ENCODE results near the gene IQSEC1.

The IQSEC1 gene

GRCh38 chr3:13028010-13028821 lies 45.0 kb downstream of the IQSEC1 start:
- peaks cover 0 to 26% (median 0%) of the 10 kb centered on the region in 11 experiments; a peak in 4 of 22 replicates for H4K20me1 ChIP-seq
- H3K36me3 ChIP-seq = peaks cover 0 to 4% (median 0%) of the 10 kb centered on the region in 11 experiments; a peak in 2 of 22 replicates
- TF ChIP-seq Cebpa-rat (IDR thresholded peaks at IDR 0.05) = no peak
- peak overlapping the region; percentile 27 to 83 (median 70) for H3K4me2 ChIP-seq
- H3K9me3 ChIP-seq (replicated peaks in 1 of 11) = no peaks in the 10 kb centered on the region
- H3K4me3 ChIP-seq = no peak overlapping the region
- peaks cover 37 to 94% (median 76%) of the 10 kb centered on the region in 10 experiments for H3K4me1 ChIP-seq
- H3K9ac ChIP-seq = peak overlapping the region in 3 of 11 experiments; percentile 1 to 52 (median 46); a peak in 6 of 22 replicates
- no peaks in the 10 kb centered on the region for H3K27me3 ChIP-seq
- peak overlapping the region in 7 of 11 experiments; percentile 9 to 47 (median 21); a peak in 8 of 22 replicates for H3K27ac ChIP-seq

DNA sequence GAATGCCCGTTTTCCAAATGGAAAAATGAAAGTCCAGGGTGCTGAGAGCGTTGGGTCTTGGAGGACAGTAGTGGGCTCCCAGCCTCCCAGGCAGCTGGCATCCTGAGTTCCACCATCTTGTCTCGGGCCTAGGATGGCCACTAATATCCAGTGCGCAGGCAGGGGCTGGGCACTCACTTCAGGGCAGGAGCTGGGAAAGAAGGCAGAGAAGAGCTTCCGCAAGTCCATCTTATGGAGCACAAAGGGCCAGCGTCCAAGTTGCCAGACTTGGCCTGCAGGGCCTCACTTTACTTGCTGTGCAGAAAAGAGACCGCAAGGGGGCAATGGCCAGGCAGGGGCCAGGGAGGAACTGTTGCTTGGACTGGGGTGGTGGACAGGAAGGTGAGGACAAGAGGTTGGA lies 46.1 kb downstream of the IQSEC1 start:
- H3K4me2 ChIP-seq = peak overlapping the region in 8 of 11 experiments; percentile 60 to 83 (median 74); a peak in 15 of 22 replicates
- peaks cover 48 to 99% (median 84%) of the 10 kb centered on the region in 10 experiments for H3K4me1 ChIP-seq
- H3K27ac ChIP-seq = peak overlapping the region in 2 of 11 experiments; percentile 5 to 21; a peak in 2 of 22 replicates
- no peaks in the 10 kb centered on the region for H3K9me3 ChIP-seq (replicated peaks in 1 of 11)
- no peak overlapping the region for H3K9ac ChIP-seq
- no peaks in the 10 kb centered on the region for H3K27me3 ChIP-seq
- peaks cover 0 to 33% (median 0%) of the 10 kb centered on the region in 11 experiments; a peak in 4 of 22 replicates for H4K20me1 ChIP-seq
- H3K36me3 ChIP-seq = peaks cover 0 to 4% (median 0%) of the 10 kb centered on the region in 11 experiments; a peak in 2 of 22 replicates
- TF ChIP-seq Cebpa-rat (IDR thresholded peaks at IDR 0.05) = no peak
- no peak overlapping the region for H3K4me3 ChIP-seq

DNA sequence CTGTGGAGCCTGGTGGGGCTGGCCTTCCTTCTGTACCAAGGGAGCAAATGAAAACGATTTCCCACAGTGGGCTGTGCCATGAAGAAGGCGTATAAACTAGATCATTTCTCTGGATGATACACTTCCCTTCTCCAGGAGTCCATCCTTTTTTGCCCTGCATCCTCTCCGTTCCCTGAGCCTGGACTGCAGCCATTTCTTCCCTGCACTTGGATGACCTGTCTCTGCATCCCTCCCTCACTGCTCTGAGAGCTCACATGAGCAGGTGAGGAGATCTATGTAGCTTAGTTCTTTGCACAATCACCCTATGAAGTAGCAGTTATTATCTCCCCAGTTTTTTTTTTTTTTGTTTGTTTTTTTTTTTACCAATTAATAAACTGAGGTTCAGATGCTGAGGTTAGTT lies 46.7 kb downstream of the IQSEC1 start:
- Histone ChIP-seq H3K9me3 (replicated peaks in 1 of 11) (no peaks in the 10 kb centered on the region), H3K9ac (no peak overlapping the region), H3K27me3 (no peaks in the 10 kb centered on the region), H3K4me3 (no peak overlapping the region), H3K4me2 (peak overlapping the region in 9 of 11 experiments; percentile 34 to 98 (median 70); a peak in 13 of 22 replicates), H4K20me1 (peaks cover 0 to 31% (median 0%) of the 10 kb centered on the region in 11 experiments; a peak in 4 of 22 replicates), H3K36me3 (peaks cover 0 to 4% (median 0%) of the 10 kb centered on the region in 11 experiments; a peak in 2 of 22 replicates), H3K27ac (peak overlapping the region in 1 of 11 experiments; percentile 39; a peak in 1 of 22 replicates), H3K4me1 (peaks cover 54 to 99% (median 86%) of the 10 kb centered on the region in 10 experiments)
- TF ChIP-seq Cebpa-rat (IDR thresholded peaks at IDR 0.05) = no peak

DNA sequence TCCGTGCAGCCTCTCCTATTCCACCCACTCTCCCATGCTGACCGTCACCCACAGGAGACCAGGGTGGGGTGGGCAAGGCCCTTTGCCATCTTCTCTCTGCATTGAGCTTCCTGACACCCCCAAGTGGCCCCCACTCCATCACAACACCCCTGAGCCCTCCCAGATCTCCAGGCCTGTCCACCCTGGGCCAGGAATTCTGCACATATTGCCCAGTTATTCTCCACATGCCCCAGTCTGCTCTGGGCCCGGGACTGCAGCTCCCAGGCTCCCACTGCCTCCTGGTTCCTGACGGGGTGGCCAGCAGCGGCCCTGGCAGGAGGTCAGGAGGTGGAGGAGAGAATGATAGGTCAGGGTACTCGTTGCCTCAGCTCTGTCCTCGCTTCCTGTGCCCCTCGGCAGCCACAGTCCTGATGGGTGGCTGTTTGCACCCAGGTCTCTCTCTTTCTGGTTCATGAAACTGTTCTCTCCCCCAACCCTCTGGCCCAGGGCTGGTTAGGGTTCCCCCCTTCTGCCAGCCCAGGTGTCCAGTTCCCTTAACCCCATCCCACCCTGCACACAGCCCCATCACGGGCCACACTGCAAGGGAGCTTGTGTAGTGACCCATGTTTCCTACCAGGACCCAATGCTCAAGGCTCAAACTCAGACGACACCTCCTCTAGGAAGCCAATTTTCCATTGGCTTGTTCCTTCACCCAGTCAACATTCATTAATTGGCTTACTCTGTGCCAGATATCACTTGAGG lies 47.3 kb downstream of the IQSEC1 start:
- Histone ChIP-seq H4K20me1 (peaks cover 0 to 26% (median 0%) of the 10 kb centered on the region in 11 experiments; a peak in 4 of 22 replicates), H3K36me3 (peaks cover 0 to 4% (median 0%) of the 10 kb centered on the region in 11 experiments; a peak in 2 of 22 replicates), H3K9me3 (replicated peaks in 1 of 11) (no peaks in the 10 kb centered on the region), H3K4me3 (no peak overlapping the region), H3K27me3 (no peaks in the 10 kb centered on the region), H3K4me2 (peak overlapping the region; percentile 34 to 100 (median 61); a peak in 21 of 22 replicates), H3K9ac (no peak overlapping the region), H3K27ac (peak overlapping the region in 3 of 11 experiments; percentile 24 to 42 (median 39); a peak in 4 of 22 replicates), H3K4me1 (peaks cover 60 to 99% (median 89%) of the 10 kb centered on the region in 10 experiments)
- no peak for TF ChIP-seq Cebpa-rat (IDR thresholded peaks at IDR 0.05)

DNA sequence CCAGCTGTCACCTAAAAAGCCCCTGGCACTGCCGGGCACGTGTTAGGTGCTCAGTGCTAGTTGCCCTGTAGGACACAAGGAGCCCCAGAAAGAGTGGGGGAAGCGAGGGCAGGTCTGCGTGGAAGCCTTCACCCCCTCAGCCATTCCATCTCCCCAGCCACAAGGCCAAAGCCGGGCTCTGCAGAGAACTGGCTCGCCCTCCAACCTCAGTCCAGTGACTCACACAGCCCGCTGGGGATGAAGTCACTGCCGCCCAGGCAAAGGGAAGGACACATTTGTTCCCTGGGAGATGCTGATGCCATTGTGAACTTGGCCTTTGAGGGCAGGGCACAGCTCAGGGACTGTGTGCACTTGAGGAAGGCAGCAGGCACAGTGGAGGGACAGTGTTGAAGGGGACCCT lies 48.1 kb downstream of the IQSEC1 start:
- no peaks in the 10 kb centered on the region for H3K9me3 ChIP-seq (replicated peaks in 1 of 11)
- H3K36me3 ChIP-seq = peaks cover 0 to 4% (median 0%) of the 10 kb centered on the region in 11 experiments; a peak in 2 of 22 replicates
- 0 out of 22 replicates have a peak overlapping the region, but pooled peaks of 1 of the 11 experiments have one; percentile 26 for H3K9ac ChIP-seq
- TF ChIP-seq Cebpa-rat (IDR thresholded peaks at IDR 0.05) = no peak
- peak overlapping the region; percentile 34 to 100 (median 61); a peak in 20 of 22 replicates for H3K4me2 ChIP-seq
- no peak overlapping the region for H3K4me3 ChIP-seq
- H3K4me1 ChIP-seq = peaks cover 68 to 100% (median 96%) of the 10 kb centered on the region in 10 experiments
- H3K27ac ChIP-seq = peak overlapping the region in 4 of 11 experiments; percentile 3 to 39 (median 38); a peak in 5 of 22 replicates
- H4K20me1 ChIP-seq = peaks cover 0 to 25% (median 0%) of the 10 kb centered on the region in 11 experiments; a peak in 4 of 22 replicates
- no peaks in the 10 kb centered on the region for H3K27me3 ChIP-seq

DNA sequence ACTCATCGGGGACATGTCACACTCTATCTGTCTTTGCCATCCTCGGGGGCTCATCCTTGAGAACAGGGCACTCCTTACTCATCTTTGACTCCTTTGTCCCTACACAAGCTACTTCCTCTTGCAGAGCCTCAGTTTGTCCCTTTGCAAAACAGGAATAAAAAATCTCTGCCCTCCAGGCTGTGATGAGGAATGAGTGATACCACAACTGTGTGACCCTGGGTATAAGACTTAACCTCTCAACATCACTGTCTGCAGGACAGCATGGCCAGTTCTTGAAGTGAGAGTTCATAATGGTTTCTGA lies 48.5 kb downstream of the IQSEC1 start:
- Histone ChIP-seq H3K4me1 (peaks cover 72 to 100% (median 97%) of the 10 kb centered on the region in 10 experiments), H3K27ac (peak overlapping the region in 3 of 11 experiments; percentile 37 to 39 (median 39); a peak in 4 of 22 replicates), H3K4me2 (peak overlapping the region; percentile 4 to 100 (median 61); a peak in 19 of 22 replicates), H3K4me3 (no peak overlapping the region), H3K27me3 (no peaks in the 10 kb centered on the region), H3K9ac (0 out of 22 replicates have a peak overlapping the region, but pooled peaks of 1 of the 11 experiments have one; percentile 26), H4K20me1 (peaks cover 0 to 25% (median 0%) of the 10 kb centered on the region in 11 experiments; a peak in 4 of 22 replicates), H3K36me3 (peaks cover 0 to 4% (median 0%) of the 10 kb centered on the region in 11 experiments; a peak in 2 of 22 replicates), H3K9me3 (replicated peaks in 1 of 11) (no peaks in the 10 kb centered on the region)
- no peak for TF ChIP-seq Cebpa-rat (IDR thresholded peaks at IDR 0.05)

GRCh38 chr3:13023971-13024764 lies 49.1 kb downstream of the IQSEC1 start:
- Histone ChIP-seq H3K4me3 (no peak overlapping the region), H4K20me1 (peaks cover 0 to 22% (median 0%) of the 10 kb centered on the region in 11 experiments; a peak in 4 of 22 replicates), H3K36me3 (peaks cover 0 to 4% (median 0%) of the 10 kb centered on the region in 11 experiments; a peak in 2 of 22 replicates), H3K27me3 (no peaks in the 10 kb centered on the region), H3K9ac (0 out of 22 replicates have a peak overlapping the region, but pooled peaks of 1 of the 11 experiments have one; percentile 23), H3K27ac (peak overlapping the region in 5 of 11 experiments; percentile 98 to 100 (median 99); a peak in 4 of 22 replicates), H3K9me3 (replicated peaks in 1 of 11) (no peaks in the 10 kb centered on the region), H3K4me2 (peak overlapping the region; percentile 60 to 100 (median 99); a peak in 21 of 22 replicates), H3K4me1 (peaks cover 78 to 100% (median 97%) of the 10 kb centered on the region in 10 experiments)
- no peak for TF ChIP-seq Cebpa-rat (IDR thresholded peaks at IDR 0.05)

Measured in BLaER1 treated with 17β-estradiol and CSF1 and Interleukin-3, amounts not matched to agents 10 nM and 100 nM (cell line).